ENCODE data around the gene MYCN.

The MYCN gene

GRCh38 chr2:15981646-15982045 is 41.3 kb downstream of the MYCN start:
- no peak for DNase-seq

- no peak for DNase-seq
Measured at GRCh38 chr2:15982285-15983044, 42.1 kb downstream of the MYCN start.

- DNase-seq, result no peak
Measured at GRCh38 chr2:15983496-15983895, 43.1 kb downstream of the MYCN start.

- no peak for DNase-seq
Measured at GRCh38 chr2:15984368-15985255, 44.3 kb downstream of the MYCN start.

- DNase-seq, result no peak
Measured at GRCh38 chr2:15985531-15985930, 45.2 kb downstream of the MYCN start.

GRCh38 chr2:15986068-15986560 is 45.8 kb downstream of the MYCN start:
- DNase-seq, result no peak

- DNase-seq, result no peak
Measured at GRCh38 chr2:15986644-15987043, 46.3 kb downstream of the MYCN start.

- no peak for DNase-seq
Measured at GRCh38 chr2:15988733-15989132, 48.4 kb downstream of the MYCN start.

GRCh38 chr2:15989559-15989958 is 49.2 kb downstream of the MYCN start:
- no peak for DNase-seq

GRCh38 chr2:15990151-15991101 is 50.1 kb downstream of the MYCN start:
- no peak for DNase-seq

GRCh38 chr2:15991231-15991630 is 50.9 kb downstream of the MYCN start:
- no peak for DNase-seq

- no peak for DNase-seq
Measured at GRCh38 chr2:15992457-15993231, 52.3 kb downstream of the MYCN start.

GRCh38 chr2:15993232-15993610 is 52.9 kb downstream of the MYCN start:
- DNase-seq, result no peak

- no peak for DNase-seq
Measured at GRCh38 chr2:15993666-15994065, 53.3 kb downstream of the MYCN start.

- DNase-seq, result no peak
Measured at GRCh38 chr2:15995603-15996002, 55.3 kb downstream of the MYCN start.

All from RPMI8226 (cell line).